ENCODE data around the gene SMIM20. TPM values are rescaled to one million over a fixed set of nuclear protein-coding genes. Genes with fewer than 3 reads are reported as not detected.

SMIM20 gene
- total RNA-seq, 2 donors from 2014 or later, result 27.8 to 52.1 TPM

- DNase-seq (ENCODE audit: low spot score), result no peak
- Histone ChIP-seq H3K4me3 (no peak overlapping the region), H3K27ac (no peak overlapping the region), H3K4me1 (no peaks in the 10 kb centered on the region), H3K36me3 (no peaks in the 10 kb centered on the region), H3K27me3 (no peaks in the 10 kb centered on the region), H3K9me3 (no peaks in the 10 kb centered on the region)
- TF ChIP-seq CTCF (IDR thresholded peaks at IDR 0.05), result no peak
Measured at GRCh38 chr4:25873632-25874129, 40.3 kb upstream of the SMIM20 start.

- no peak for TF ChIP-seq CTCF (IDR thresholded peaks at IDR 0.05)
- no peak overlapping the region for H3K27ac ChIP-seq
- H3K4me3 ChIP-seq, result no peak overlapping the region
- no peaks in the 10 kb centered on the region for H3K36me3 ChIP-seq
- no peaks in the 10 kb centered on the region for H3K4me1 ChIP-seq
- H3K27me3 ChIP-seq, result no peaks in the 10 kb centered on the region
- DNase-seq (ENCODE audit: low spot score), result no peak
- no peaks in the 10 kb centered on the region for H3K9me3 ChIP-seq
Measured at GRCh38 chr4:25874655-25875054, 39.4 kb upstream of the SMIM20 start.

GRCh38 chr4:25875281-25875745 lies 38.7 kb upstream of the SMIM20 start:
- H3K27ac ChIP-seq, result no peak overlapping the region
- H3K9me3 ChIP-seq, result no peaks in the 10 kb centered on the region
- no peak overlapping the region for H3K4me3 ChIP-seq
- no peaks in the 10 kb centered on the region for H3K4me1 ChIP-seq
- TF ChIP-seq CTCF (IDR thresholded peaks at IDR 0.05), result no peak
- DNase-seq (ENCODE audit: low spot score), result no peak
- H3K27me3 ChIP-seq, result no peaks in the 10 kb centered on the region
- H3K36me3 ChIP-seq, result no peaks in the 10 kb centered on the region

- TF ChIP-seq CTCF (IDR thresholded peaks at IDR 0.05), result no peak
- H3K27me3 ChIP-seq, result no peaks in the 10 kb centered on the region
Measured at GRCh38 chr4:25878676-25879075, 35.3 kb upstream of the SMIM20 start.

GRCh38 chr4:25879091-25879584 lies 34.9 kb upstream of the SMIM20 start:
- no peak for TF ChIP-seq CTCF (IDR thresholded peaks at IDR 0.05)
- Histone ChIP-seq H3K27me3 (no peaks in the 10 kb centered on the region), H3K36me3 (no peaks in the 10 kb centered on the region), H3K4me3 (no peak overlapping the region), H3K9me3 (no peaks in the 10 kb centered on the region), H3K4me1 (no peaks in the 10 kb centered on the region), H3K27ac (no peak overlapping the region)
- no peak for DNase-seq (ENCODE audit: low spot score)

More at GRCh38 chr4:25878676-25879075, 35.3 kb upstream of the SMIM20 start:
- Histone ChIP-seq H3K36me3 (no peaks in the 10 kb centered on the region), H3K27ac (no peak overlapping the region), H3K9me3 (no peaks in the 10 kb centered on the region), H3K4me3 (no peak overlapping the region), H3K4me1 (no peaks in the 10 kb centered on the region)
- DNase-seq (ENCODE audit: low spot score), result no peak

GRCh38 chr4:25879587-25879986 lies 34.4 kb upstream of the SMIM20 start:
- no peak for TF ChIP-seq CTCF (IDR thresholded peaks at IDR 0.05)
- Histone ChIP-seq H3K27me3 (no peaks in the 10 kb centered on the region), H3K27ac (no peak overlapping the region), H3K36me3 (no peaks in the 10 kb centered on the region), H3K4me3 (no peak overlapping the region), H3K4me1 (peaks cover 0 to 2% of the 10 kb centered on the region in 2 donors), H3K9me3 (no peaks in the 10 kb centered on the region)
- no peak for DNase-seq (ENCODE audit: low spot score)
